ENCODE data around the gene KIAA2012.

KIAA2012 gene

GRCh38 chr2:202187570-202187969, 114.5 kb downstream of the KIAA2012 start:
- no peak for DNase-seq (ENCODE audit: low read depth)
- no peak for TF ChIP-seq CTCF (IDR thresholded peaks at IDR 0.05; ENCODE audit: insufficient read depth, low read depth, low read length, missing control alignments)
- H3K4me3 ChIP-seq (ENCODE audit: low read depth, low read length), result no peak overlapping the region

- no peak for TF ChIP-seq CTCF (IDR thresholded peaks at IDR 0.05; ENCODE audit: insufficient read depth, low read depth, low read length, missing control alignments)
Observed at GRCh38 chr2:202193305-202193704, 120.2 kb downstream of the KIAA2012 start.

GRCh38 chr2:202193881-202194353, 120.9 kb downstream of the KIAA2012 start:
- TF ChIP-seq CTCF (IDR thresholded peaks at IDR 0.05; ENCODE audit: insufficient read depth, low read depth, low read length, missing control alignments), result no peak
- H3K4me3 ChIP-seq (ENCODE audit: low read depth, low read length), result no peak overlapping the region
- DNase-seq (ENCODE audit: low read depth), result no peak

More at GRCh38 chr2:202193305-202193704, 120.2 kb downstream of the KIAA2012 start:
- H3K4me3 ChIP-seq (ENCODE audit: low read depth, low read length), result no peak overlapping the region
- no peak for DNase-seq (ENCODE audit: low read depth)

- no peak for DNase-seq (ENCODE audit: low read depth)
- H3K4me3 ChIP-seq (ENCODE audit: low read depth, low read length), result no peak overlapping the region
- TF ChIP-seq CTCF (IDR thresholded peaks at IDR 0.05; ENCODE audit: insufficient read depth, low read depth, low read length, missing control alignments), result no peak
Observed at GRCh38 chr2:202194418-202194817, 121.4 kb downstream of the KIAA2012 start.

GRCh38 chr2:202196727-202197126, 123.7 kb downstream of the KIAA2012 start:
- no peak for DNase-seq (ENCODE audit: low read depth)
- no peak overlapping the region for H3K4me3 ChIP-seq (ENCODE audit: low read depth, low read length)
- TF ChIP-seq CTCF (IDR thresholded peaks at IDR 0.05; ENCODE audit: insufficient read depth, low read depth, low read length, missing control alignments), result no peak

- no peak for DNase-seq (ENCODE audit: low read depth)
- no peak for TF ChIP-seq CTCF (IDR thresholded peaks at IDR 0.05; ENCODE audit: insufficient read depth, low read depth, low read length, missing control alignments)
- no peak overlapping the region for H3K4me3 ChIP-seq (ENCODE audit: low read depth, low read length)
Observed at GRCh38 chr2:202201220-202202160, 128.4 kb downstream of the KIAA2012 start.

Measured in GM12865 (cell line).